GM13977 (cell line): ENCODE results near the gene FOXJ3.

ENCODE experiments used
- DNase-seq: peaks from one replicate; pipeline ENCODE4 v3.0.0; 2012; ENCODE audit warnings: low spot score
- CTCF ChIP-seq: IDR thresholded peaks from 2 replicates; pipeline ENCODE4 v1.5.1; 2012; ENCODE audit warnings: mild to moderate bottlenecking, control low read depth; ENCODE audit not compliant: insufficient read depth; ENCODE audit errors: extremely low read depth, missing control alignments
- in situ Hi-C: fragments of 300-500 bp; cut with MboI; formaldehyde crosslinking; loops from one replicate; pipeline ENCODE4 v1.12.0; 2022; ENCODE audit warnings: low sequenced_read_pairs, low pct_unique_long_range_greater_than_20kb, mixed read lengths, inconsistent platforms; ENCODE audit not compliant: unreplicated experiment

FOXJ3 gene

GRCh38 chr1:42328047-42328625, 6.9 kb downstream of the FOXJ3 start:
- in situ Hi-C loops = loop anchor here (25.0 kb wide), 1 partner anchor 409 kb away; the partner anchor contains the start of gene CLDN19
- no peak for TF ChIP-seq CTCF
- no peak for DNase-seq

GRCh38 chr1:42325014-42325402, 10.0 kb downstream of the FOXJ3 start:
- no peak for TF ChIP-seq CTCF
- DNase-seq = no peak
- in situ Hi-C loops = loop anchor here (25.0 kb wide), 1 partner anchor 412 kb away; the partner anchor contains the start of gene CLDN19

GRCh38 chr1:42324398-42325013, 10.5 kb downstream of the FOXJ3 start:
- in situ Hi-C loops = loop anchor here (25.0 kb wide), 1 partner anchor 413 kb away; the partner anchor contains the start of gene CLDN19
- no peak for DNase-seq
- no peak for TF ChIP-seq CTCF

GRCh38 chr1:42323551-42323950, 11.5 kb downstream of the FOXJ3 start:
- no peak for TF ChIP-seq CTCF
- in situ Hi-C loops = no loop called here

GRCh38 chr1:42322577-42322976, 12.5 kb downstream of the FOXJ3 start:
- DNase-seq = no peak
- TF ChIP-seq CTCF = no peak
- in situ Hi-C loops = no loop called here

More at GRCh38 chr1:42323551-42323950, 11.5 kb downstream of the FOXJ3 start:
- DNase-seq = no peak

- in situ Hi-C loops = no loop called here
- no peak for DNase-seq
- no peak for TF ChIP-seq CTCF
These were observed 13.3 kb downstream of the FOXJ3 start for GRCh38 chr1:42321731-42322130.
